Mesenteric fat pad (tissue), 1 donor: ENCODE measurements around the gene DGKG. TPM values are rescaled to one million over a fixed set of nuclear protein-coding genes. Genes with fewer than 3 reads are reported as not detected.

Experiments used
- DNase-seq: peaks from one replicate; pipeline ENCODE4 v3.0.0-alpha.2; 2020; ENCODE audit warnings: low spot score
- total RNA-seq: library from RNA; stranded (reverse); fragmentation: NEBNext Ultra II Directional; extraction: Animal tissue kit (Norgen Biotek cat#: 25700); gene quantifications from one replicate; pipeline ENCODE4 v1.2.1, GENCODE V29; 2021
- donor health status: DM: yes; HTN: yes; CAD: no.

Gene DGKG
- total RNA-seq, 1 donor from 2014 or later, result 1.7 TPM

DNA sequence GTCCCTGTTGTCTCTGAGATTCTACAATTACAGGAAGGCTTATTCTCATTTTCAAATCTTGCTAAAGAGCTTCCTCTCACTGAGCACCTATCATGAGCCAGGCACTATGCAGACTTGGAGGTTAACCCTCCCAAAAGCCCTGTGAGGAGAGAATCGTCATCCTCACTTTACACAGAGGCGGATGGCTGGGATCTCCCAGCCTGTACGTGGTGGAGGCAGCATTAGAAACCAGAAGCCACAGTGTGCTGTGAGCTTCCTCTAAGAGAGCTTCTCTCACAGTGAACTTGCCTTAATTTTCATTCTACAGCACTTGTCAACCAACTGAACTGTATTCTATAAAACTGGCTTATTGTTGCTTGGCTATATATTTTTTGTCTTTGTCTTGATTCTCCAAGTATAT is 6.1 kb upstream of the DGKG start:
- DNase-seq, result no peak

DNA sequence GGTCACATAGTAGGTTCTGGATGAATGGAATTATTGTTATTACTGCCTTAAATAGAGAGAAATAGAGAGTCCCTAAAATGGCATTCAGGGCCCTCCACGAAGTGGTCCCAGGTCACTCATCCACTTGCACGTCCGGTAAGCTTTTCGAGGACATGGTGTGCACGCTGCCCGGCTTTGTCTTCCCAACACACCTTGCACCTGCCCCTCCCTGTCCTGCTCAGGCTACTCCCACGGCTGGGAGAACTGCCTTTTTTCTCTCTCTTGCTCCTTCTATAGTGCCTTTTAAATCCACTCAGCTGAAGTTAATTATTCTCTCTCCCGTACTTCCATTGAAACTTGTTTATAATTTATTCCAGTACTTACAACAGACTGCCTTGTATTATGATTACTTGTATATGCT is 5.6 kb upstream of the DGKG start:
- DNase-seq, result no peak

DNA sequence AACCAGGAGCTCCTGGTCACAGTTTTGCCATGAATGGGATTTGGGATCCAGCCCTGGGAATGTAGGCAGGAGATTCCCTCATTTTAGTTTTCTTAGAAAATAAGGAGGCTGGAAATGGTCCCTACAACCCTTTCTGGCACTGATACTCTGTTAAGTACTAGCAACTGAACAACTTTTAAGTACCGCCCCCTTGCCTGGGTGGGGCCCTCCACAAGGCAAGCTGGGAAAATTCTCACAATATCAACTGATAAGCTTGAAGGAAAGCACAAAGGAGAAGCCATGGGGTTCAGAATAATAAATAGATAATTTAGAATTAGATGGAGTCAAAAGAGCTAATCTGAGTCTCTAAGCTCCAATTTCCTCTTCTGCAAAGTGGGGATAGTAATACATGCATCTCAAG is 4.2 kb upstream of the DGKG start:
- DNase-seq, result no peak

DNA sequence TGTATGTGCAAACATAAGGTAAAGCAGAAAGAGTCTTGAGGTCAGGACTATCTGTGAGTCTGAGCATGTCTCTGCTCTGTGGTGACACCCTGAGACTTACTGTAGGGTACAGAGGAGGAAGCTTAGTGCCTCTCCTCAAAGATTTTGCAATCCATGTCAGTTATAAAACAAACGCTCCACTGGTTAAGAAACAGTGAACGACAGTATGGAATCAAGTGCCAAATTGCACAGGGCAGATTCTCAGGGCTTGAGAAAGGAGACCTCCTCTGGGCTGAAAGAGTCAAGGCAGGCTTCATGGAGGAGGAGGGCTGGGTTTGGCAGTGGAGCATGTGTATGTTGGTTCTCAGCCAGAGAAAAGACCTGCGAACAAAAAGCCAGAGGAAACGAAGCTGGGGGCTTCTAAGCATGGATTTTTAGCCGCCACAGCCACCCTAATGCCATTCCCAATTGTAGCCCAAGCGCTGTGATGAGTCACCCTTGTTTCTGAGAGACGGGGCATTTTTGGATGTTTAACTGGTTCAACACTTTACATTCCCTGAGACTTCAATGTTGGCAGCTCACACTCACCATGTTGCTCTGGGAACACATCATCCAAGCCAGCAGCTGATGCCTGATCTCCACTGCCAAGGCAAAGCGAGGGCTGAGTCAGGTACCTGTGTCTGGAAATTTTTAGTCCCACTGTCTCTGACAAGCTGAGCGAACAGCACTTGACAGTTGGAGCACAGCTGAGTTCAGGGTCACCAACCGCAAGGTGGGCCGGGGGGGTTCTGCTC is 3.4 kb upstream of the DGKG start:
- no peak for DNase-seq

DNA sequence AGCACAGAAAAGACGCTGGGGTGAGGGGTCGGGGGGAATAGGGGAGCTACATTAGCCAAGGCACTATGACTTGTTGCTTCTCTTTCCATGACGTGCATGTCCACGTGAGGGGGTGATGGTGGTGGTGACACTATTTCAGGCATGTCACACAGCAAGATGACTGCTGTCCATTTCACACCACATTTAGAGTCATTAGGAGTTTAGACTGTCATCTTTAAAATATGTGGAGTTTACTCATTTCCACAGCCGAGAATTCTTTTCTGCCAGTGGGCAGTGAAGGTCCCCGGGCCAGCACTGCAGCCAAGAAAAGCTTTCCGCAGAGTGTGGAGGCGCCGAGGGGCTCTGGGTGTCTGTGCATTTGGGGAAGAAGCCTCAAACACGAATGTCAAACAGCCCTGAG is 954 bp upstream of the DGKG start:
- DNase-seq, result no peak

DNA sequence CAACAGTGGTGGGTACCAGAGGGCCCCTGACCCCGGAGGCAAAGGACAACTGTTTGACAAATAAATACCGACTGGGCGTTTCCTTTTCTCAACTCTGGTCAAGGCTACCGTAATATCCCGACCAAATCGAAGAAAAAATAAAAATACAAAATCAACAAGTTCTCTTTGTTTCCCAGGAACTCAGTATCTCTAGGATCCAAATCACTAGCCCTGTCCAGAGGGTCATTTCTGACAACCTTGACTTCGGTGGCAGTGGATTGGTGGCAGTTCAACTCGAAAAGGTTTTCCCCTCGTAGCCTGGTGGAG is 456 bp upstream of the DGKG start:
- DNase-seq, result no peak

DNA sequence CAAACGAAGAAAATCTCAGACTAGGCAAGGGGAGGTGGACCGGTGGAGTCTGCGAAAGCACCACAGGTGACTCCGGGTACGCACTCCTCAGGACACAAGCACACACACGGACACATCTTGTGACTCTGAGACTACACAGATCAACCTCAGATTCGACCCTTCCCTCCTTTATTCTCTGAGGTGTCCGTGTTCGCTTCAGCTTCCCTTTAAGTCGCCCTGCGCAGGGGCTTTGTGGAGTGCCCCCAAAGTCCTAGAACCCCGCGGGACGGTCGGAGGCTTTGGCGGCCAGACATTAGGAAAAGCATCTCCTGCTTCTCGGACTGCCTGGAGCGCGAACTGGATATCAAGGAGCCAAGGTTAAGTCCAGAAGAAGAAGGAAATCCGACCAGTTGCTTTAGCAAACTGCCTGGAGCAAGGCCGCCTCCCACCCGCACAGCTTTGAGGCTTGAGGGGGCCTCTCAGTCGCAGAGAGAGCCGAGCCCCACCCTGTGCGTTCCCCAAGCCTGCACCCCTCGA is 730 bp downstream of the DGKG start:
- DNase-seq, result no peak

DNA sequence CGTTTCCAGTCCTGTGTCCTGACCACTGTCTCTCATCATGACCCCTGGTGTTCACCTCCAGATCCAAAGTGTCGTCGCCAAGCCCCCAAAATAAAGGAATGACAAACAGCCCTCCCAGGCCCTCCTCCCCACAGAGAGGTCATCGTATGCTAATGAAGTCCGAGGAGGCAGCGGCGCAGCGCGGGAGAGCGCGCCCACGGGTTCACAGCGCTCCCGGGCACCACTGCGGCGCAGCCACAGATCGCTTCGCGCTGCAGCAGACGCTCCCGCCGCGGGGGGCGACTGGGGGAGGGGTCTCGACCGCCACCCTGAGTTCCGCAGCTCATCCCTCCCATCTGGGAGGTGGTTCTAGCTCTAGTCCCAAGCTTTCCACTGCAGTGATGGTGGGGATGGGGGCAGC is 1.3 kb downstream of the DGKG start:
- DNase-seq, result no peak

DNA sequence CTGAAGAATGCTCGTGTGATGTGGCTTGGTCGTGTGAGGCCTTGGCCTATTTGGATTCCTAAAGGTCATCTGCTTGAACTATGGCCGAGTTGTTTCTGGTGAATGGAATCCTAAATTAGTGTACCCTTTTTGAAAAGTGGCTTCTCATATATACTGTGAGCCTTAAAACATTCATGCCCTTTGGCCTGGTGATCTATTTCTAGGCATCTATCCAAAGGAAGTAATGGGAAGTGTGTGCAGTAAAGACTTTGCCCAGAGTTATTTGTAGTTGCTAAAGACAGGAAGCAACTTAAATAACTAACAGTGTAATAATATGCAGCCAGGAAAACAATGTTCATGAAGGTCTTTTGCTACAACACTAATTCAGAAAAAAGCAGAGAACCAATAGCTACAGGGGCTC is 3.0 kb downstream of the DGKG start:
- DNase-seq, result no peak

DNA sequence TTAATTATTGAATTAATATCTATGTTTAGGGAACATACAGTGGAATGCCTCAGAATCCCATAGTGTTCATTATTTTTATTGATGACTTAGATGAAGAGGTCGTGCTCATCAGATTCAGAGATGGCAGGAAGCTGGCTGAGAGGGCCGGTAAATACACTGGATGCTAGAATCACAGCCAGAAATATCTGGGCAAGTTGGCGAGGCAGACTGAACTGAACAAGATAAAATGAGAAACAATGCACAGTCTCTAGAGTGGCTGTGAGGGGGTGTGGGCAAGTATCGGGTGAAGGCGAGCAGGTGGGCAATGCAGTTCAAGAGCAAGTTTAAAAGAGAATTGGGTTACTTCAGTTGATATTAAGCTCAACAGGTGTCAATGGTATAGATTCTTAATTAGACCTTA is 5.9 kb downstream of the DGKG start:
- DNase-seq, result no peak

DNA sequence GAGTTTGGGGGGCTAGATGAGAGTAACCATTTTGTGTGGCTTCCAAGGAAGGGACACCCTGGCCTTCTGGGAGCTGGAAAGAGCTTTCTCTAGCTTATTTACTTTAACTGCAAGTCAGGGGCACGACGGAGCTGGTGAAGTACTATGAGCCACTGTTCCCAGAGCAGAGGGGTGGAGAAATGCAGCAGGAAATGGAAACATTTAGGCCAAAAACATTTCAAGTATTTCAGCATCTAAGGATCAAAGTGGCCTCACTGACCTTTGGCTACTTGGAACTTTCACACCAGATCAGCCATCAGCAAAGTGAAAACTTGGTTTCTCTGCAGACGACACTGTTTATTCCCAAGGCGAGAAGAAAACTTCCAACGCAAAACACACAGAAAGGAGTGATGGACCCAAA is 7.9 kb downstream of the DGKG start:
- DNase-seq, result no peak

DNA sequence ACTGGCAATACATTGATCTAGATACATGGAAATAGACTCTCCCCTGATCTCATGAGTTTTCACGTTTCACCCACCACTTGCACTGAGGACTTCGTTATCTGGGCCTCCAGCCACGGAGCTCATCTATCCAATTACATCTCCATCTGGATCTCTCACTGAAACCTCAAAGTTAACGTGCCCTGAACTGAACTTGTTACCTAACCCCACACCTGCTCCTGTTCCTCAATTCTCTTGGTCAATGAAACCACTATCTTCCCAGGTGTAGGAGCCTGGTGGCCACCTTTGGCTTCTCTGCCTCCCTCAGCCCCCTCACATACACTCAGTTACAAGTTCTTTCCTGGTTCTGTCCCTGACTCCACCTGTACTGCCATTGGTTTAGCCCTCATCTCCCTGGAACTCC is 9.7 kb downstream of the DGKG start:
- DNase-seq, result no peak

DNA sequence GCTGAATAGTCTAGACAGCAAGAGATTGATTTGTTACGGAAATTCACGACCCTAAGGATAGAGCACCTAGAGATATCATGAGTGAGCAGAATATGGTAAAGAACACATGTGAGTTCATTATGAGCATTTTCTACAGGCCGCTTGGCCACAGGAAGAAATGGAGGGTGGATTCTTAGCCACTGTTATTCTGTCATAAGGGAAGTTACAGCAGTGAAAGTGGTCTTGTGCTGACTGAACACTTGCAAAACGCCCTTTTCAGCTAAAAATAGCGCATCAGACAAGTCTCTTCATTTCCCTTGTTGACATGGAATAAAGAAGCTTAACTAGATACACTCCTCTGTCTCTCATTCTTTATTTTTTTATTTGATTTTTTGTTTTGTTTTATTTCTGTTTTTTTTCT is 19.8 kb downstream of the DGKG start:
- DNase-seq, result no peak

DNA sequence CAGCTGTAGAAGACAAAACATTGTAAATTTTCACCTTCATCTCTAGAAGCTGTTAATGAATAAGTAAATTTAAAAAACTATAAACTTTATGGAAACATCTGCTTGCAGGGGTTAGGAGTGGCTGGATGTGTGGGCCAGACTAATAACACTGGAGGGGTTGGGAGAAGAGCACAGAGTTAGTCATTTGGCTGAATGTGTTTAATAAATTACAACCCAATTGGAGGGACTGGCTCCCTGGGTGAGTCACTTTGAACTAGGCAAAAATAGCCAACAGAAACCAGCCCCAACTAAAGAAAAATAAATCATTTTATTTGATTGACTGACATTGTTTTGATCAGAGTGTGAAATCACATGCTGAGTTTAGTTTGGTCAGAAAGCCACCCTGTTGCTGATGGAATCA is 21.8 kb downstream of the DGKG start:
- no peak for DNase-seq

DNA sequence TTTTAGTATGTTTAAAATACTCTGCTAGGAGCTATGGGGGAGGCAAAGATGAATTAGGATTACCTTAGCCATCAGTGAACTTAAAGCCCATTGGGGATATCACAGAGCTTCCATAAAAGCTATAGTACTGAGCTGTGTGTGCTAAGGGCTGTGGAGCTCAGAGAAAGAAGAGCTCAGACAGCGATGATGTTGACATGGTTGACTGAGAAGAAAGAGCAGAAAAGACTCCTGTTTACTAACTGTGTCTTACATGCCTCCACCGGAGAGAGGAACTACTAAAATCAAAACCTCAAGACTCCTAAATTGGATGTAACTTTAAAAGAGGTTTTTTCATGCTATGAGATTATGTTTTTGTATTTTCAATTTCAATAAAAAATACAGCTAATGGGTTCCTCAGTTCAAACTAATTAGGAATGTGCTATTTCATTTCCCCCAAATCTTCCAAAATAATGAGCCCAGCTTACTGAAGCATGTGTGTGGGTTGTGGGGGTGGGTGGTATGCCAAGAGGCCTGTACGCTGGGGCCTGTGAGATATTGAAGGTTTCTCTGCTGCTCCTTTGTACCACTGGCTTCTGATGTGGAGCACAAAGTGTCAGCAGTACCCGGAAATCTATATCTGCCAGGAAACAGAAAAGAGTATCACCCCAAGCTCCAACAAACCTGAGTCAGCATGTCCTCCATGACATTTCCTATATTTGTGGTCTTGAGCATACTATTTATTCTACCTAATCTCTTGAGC is 22.7 kb downstream of the DGKG start:
- DNase-seq, result no peak

DNA sequence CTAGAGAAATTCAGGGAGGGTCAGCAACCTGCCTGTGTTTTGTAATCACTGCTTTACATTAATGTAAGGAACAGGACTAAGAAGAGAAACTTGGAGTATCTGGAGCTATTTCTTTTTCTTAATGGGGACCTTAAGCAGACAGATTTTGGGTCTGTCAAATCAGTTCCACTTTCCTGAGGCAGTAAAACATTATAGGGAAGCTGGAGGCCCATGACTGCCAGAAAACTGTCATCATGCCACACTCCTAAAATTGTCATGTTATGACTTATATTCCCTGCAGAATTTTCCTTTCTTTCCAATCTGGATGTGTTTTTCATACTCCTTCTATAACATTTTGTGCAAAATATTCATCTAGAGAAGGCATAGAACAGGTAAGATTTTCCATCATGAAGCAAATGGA is 28.8 kb downstream of the DGKG start:
- no peak for DNase-seq

DNA sequence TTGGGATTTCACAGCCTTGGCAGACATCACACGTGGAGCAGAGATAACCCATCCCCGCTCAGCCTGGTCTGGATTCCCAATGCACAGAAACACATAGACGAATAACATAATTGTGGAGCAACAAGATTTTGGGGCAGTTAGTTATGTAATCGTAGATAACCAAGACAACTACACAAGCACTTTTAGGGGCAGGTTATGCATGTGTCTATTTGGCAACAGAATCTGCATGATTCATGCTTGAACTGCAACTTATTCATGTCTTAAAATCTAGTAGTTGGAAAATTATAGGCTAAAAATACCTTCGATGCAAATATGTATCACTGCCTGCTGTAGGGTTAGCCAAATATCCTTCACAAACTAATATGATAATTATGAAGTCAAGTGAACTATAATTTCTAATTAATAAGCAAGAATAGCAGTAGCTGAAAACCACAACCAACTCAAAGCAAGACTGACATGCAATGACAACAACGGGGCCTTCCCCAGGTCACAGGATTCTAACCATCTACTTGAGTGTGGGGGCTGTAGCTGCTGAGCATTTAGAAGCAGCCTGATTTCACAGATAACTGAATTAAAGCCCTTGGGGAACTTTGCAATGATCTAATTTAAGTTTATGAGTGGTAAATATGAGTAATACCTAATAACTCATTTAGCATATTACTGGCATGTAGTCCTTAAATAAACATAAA is 31.1 kb downstream of the DGKG start:
- DNase-seq, result no peak

DNA sequence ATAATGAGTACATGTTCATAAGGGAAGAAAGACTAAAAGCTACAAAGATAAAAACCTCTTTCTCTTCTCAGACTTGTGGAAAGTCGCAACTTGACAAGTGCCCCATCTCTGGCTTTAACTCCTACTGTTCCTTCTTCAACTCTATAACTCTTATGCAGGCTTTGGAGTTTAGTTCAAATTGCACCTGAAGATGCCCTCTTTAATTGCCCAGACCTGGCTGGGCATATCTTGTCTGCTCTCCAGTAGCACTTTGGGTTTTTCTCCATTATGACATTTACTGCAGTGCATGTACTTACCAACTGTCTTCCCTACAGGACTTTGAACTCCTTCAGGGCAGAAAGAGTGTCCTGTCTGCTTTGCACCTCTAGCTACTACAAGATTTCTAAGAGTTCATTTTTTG is 32.4 kb downstream of the DGKG start:
- no peak for DNase-seq

DNA sequence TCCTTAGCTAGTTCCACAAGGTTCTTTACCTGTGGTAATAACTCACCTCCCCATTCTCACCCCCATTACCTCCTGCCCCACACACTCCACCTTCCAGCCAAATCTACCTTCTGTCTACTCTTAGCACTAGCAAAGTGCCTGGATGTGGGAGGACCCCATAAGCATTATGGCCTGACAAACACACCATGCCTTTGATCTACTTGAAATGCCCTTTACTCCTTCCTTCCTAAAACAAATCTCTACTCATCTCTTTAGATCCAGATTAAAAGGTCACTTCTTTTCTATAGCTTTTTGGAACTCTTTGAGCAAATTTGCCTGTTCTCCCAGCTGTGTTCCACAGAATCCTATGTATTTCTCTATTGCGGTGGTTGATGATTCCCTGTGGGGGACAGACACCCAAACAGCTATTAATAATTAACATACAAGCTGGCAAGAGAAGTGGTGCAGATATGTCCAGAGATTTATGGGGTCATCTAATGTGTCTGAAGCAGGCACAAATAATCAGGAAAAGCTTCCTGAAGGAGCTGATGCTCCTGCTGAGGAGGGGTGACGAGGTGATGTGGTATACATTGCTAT is 34.0 kb downstream of the DGKG start:
- DNase-seq, result no peak

DNA sequence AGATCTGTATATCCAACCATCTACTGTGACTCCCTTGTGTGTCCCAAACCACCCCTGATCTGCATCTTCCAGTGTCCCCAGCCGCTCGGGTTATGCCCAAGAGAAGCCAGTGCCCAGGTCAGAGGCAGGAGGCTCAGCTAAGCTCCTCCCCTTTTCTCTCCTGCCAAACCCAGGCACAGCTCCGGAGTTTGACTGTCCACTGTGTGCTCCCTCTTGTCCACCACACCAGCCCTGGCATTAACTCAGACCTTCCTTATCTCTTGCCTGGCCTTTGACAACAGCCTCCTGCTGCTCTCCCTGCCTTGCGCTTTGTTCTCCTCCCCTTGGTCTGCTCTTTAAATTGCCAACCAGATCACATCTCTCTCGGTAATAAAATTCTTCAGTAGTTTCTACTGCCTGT is 39.3 kb downstream of the DGKG start:
- DNase-seq, result no peak

DNA sequence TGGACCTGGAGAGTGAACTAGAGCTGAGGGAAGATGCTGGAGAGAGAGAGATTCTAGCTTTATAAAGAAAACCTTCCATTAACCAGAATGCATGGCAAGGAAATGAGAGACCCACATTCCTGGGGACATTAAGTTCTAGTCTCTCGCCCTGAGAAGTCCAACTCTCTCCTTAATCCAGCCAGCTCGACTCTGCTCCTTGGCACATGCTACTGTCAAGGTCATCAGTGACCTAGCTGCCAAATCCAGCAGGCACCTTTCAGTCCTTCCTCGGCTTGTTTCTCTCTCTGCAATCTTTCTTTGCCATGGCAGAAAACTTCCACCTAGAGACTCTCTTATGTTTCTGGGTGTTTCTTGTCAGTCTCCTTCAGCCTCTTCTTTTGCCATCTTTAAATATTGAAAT is 40.3 kb downstream of the DGKG start:
- DNase-seq, result no peak
